HepG2 (cell line): ENCODE measurements around the gene MIDN. TPM values are rescaled to one million over a fixed set of nuclear protein-coding genes. Genes with fewer than 3 reads are reported as not detected.

Source experiments
- ATAC-seq: fragments of 200-7000 bp; cut with Tn5 transposase; 3 replicates; pipeline ENCODE4 v1.9.1; 2020; ENCODE audit warnings: mild to moderate bottlenecking, moderate library complexity
- BruUV-seq: library from RNA; stranded (reverse); fragments of 400-500 nt; replicated peaks from 2 replicates; lab custom pipeline; 2021; lab: Mats Ljungman, UMichigan
- CTCF ChIA-PET: fragments of 300-600 bp; formaldehyde crosslinking; extraction: SDS; loops from one replicate; lab custom pipeline; 2021; ENCODE audit warnings: low total read pairs, inconsistent platforms, low intra/inter-chr PET ratio; lab: Yijun Ruan, JAX
- POLR2A ChIA-PET: fragments of 350-600 bp; sonication (Branson Sonifier 250); formaldehyde crosslinking; loops from one replicate; lab custom pipeline; 2020; ENCODE audit warnings: antibody characterized with exemption, inconsistent platforms; lab: Yijun Ruan, JAX
- DNase-seq: peaks from one replicate; pipeline ENCODE4 v3.0.0-alpha.2; 2015; ENCODE audit warnings: low spot score
- FAIRE-seq: peaks from 3 replicates; lab custom pipeline; 2011; peaks lifted over from hg19 to GRCh38; lab: Jason Lieb, UNC
- H2AFZ ChIP-seq: one replicate; pipeline ENCODE4 v1.6.1; 2011; ENCODE audit warnings: low read length, inconsistent platforms
- H3K27ac ChIP-seq: fragments of 300-600 bp; 3 replicates; pipeline ENCODE4 v1.8.0; 2011; ENCODE audit warnings: mixed run types, mild to moderate bottlenecking, mixed read lengths, low read length, inconsistent platforms; ENCODE audit not compliant: insufficient read depth; ENCODE audit errors: extremely low read length
- H3K27me3 ChIP-seq, 2 experiments: fragments of 200-600 bp in 1 of 2; 2 replicates in 1 of 2; 3 replicates in 1 of 2; pipeline versions ENCODE4 v1.6.0 to v1.8.0; 2011; ENCODE audit warnings: low read length in 2 of 2, mild to moderate bottlenecking in 2 of 2, moderate library complexity in 2 of 2, inconsistent platforms in 1 of 2; ENCODE audit not compliant: insufficient read depth in 2 of 2, control insufficient read depth in 1 of 2
- H3K36me3 ChIP-seq, 2 experiments: fragments of 200-600 bp in 1 of 2; replicated peaks in 1 of 2; 2 replicates in 1 of 2; 3 replicates in 1 of 2; pipeline versions ENCODE4 v1.5.1 to v1.8.0; 2011; ENCODE audit warnings: low read length in 2 of 2, inconsistent platforms in 1 of 2; ENCODE audit not compliant: insufficient read depth in 2 of 2, control insufficient read depth in 1 of 2
- H3K4me1 ChIP-seq: 2 replicates; pipeline ENCODE4 v1.5.1; 2012; ENCODE audit warnings: low read length, inconsistent platforms; ENCODE audit not compliant: insufficient read depth
- H3K4me2 ChIP-seq: 2 replicates; pipeline ENCODE4 v1.6.0; 2011; ENCODE audit warnings: low read depth, low read length, inconsistent platforms
- H3K4me3 ChIP-seq, 3 experiments: fragments of 200-600 bp in 1 of 3; sonication (generic), shearing (Covaris generic) in 1 of 3; replicated peaks in 1 of 3; 2 replicates each; pipeline ENCODE4 v1.5.1; 2011 to 2016; ENCODE audit warnings: low read length in 3 of 3, inconsistent platforms in 2 of 3, low read depth in 2 of 3, mild to moderate bottlenecking in 2 of 3, control low read depth in 1 of 3, mixed read lengths in 1 of 3; ENCODE audit not compliant: insufficient read depth in 1 of 3
- H3K79me2 ChIP-seq: one replicate; pipeline ENCODE4 v1.6.1; 2011; ENCODE audit warnings: low read length, inconsistent platforms; ENCODE audit not compliant: insufficient read depth
- H3K9ac ChIP-seq: 2 replicates; pipeline ENCODE4 v1.6.0; 2011; ENCODE audit warnings: mild to moderate bottlenecking, low read depth, low read length, inconsistent platforms; ENCODE audit not compliant: insufficient read depth
- H3K9me3 ChIP-seq: 2 replicates; pipeline ENCODE4 v1.5.1; 2012; ENCODE audit warnings: mild to moderate bottlenecking, low read length
- H4K20me1 ChIP-seq: 2 replicates; pipeline ENCODE4 v1.6.0; 2011; ENCODE audit warnings: inconsistent platforms, mild to moderate bottlenecking, low read length, moderate library complexity; ENCODE audit not compliant: insufficient read depth
- CCDC6 ChIP-seq: sonication (generic); formaldehyde crosslinking; IDR thresholded peaks from 2 replicates; pipeline ENCODE4 v1.8.1; 2022; ENCODE audit warnings: mild to moderate bottlenecking, missing genetic modification reagents, moderate library complexity
- DPF2 ChIP-seq: sonication (generic); formaldehyde crosslinking; IDR thresholded peaks from 2 replicates; pipeline ENCODE4 v1.4.0; 2020; ENCODE audit warnings: mild to moderate bottlenecking, low read depth, missing genetic modification reagents, borderline replicate concordance
- GABPA ChIP-seq, 2 experiments: IDR thresholded peaks; 2 replicates each; pipeline ENCODE4 v1.6.1; 2011 to 2016; ENCODE audit warnings: low read depth in 2 of 2, low read length in 1 of 2, missing biosample characterization in 1 of 2, missing genetic modification characterization in 1 of 2
- GMEB1 ChIP-seq: sonication (generic); formaldehyde crosslinking; IDR thresholded peaks from 2 replicates; pipeline ENCODE4 v1.5.1; 2020; ENCODE audit warnings: missing genetic modification reagents, mild to moderate bottlenecking, borderline replicate concordance
- HNRNPL ChIP-seq: fragments of 200-400 bp; formaldehyde crosslinking; IDR thresholded peaks from 2 replicates; pipeline ENCODE4 v1.6.1; 2017; ENCODE audit warnings: mild to moderate bottlenecking, low read depth, low read length
- JUNB ChIP-seq: sonication (generic); formaldehyde crosslinking; IDR thresholded peaks from 2 replicates; pipeline ENCODE4 v1.8.0; 2022; ENCODE audit warnings: missing genetic modification reagents, mild to moderate bottlenecking, borderline replicate concordance
- MEIS1 ChIP-seq: sonication (generic); formaldehyde crosslinking; IDR thresholded peaks from 2 replicates; pipeline ENCODE4 v1.9.0; 2021; ENCODE audit warnings: mild to moderate bottlenecking, missing genetic modification reagents, moderate library complexity, borderline replicate concordance
- NFIB ChIP-seq: sonication (generic); formaldehyde crosslinking; IDR thresholded peaks from 2 replicates; pipeline ENCODE4 v1.9.0; 2021; ENCODE audit warnings: missing genetic modification reagents, mild to moderate bottlenecking, borderline replicate concordance
- RAD51 ChIP-seq: fragments of 450-650 bp; IDR thresholded peaks from 2 replicates; pipeline ENCODE4 v1.6.1; 2016; ENCODE audit warnings: borderline replicate concordance
- RFX3 ChIP-seq: IDR thresholded peaks from 2 replicates; pipeline ENCODE4 v1.6.1; 2016; ENCODE audit warnings: missing biosample characterization, missing genetic modification reagents
- SP140L ChIP-seq: sonication (generic); formaldehyde crosslinking; IDR thresholded peaks from 2 replicates; pipeline ENCODE4 v1.4.0; 2020; ENCODE audit warnings: missing genetic modification reagents, borderline replicate concordance
- TERF1 ChIP-seq: sonication (generic); formaldehyde crosslinking; IDR thresholded peaks from 2 replicates; pipeline ENCODE4 v1.8.0; 2022; ENCODE audit warnings: mild to moderate bottlenecking, missing genetic modification reagents, moderate library complexity
- THAP11 ChIP-seq: IDR thresholded peaks from 2 replicates; pipeline ENCODE4 v1.6.1; 2016; ENCODE audit warnings: missing biosample characterization, missing genetic modification reagents
- YEATS4 ChIP-seq: sonication (generic); formaldehyde crosslinking; IDR thresholded peaks from 2 replicates; pipeline ENCODE4 v1.4.0; 2020; ENCODE audit warnings: missing genetic modification reagents, borderline replicate concordance
- ZFP82 ChIP-seq: sonication (generic); formaldehyde crosslinking; IDR thresholded peaks from 2 replicates; pipeline ENCODE4 v1.5.1; 2020; ENCODE audit warnings: mild to moderate bottlenecking, missing genetic modification reagents, borderline replicate concordance
- ZMAT3 ChIP-seq: sonication (generic); formaldehyde crosslinking; conservative IDR thresholded peaks from 2 replicates; pipeline ENCODE4 v1.7.0; 2021; ENCODE audit warnings: missing genetic modification reagents
- ZNF263 ChIP-seq: sonication (generic); formaldehyde crosslinking; IDR thresholded peaks from 2 replicates; pipeline ENCODE4 v1.4.0; 2020; ENCODE audit warnings: missing genetic modification reagents
- ZNF383 ChIP-seq: sonication (generic); formaldehyde crosslinking; IDR thresholded peaks from 2 replicates; pipeline ENCODE4 v1.4.0; 2020; ENCODE audit warnings: missing genetic modification reagents, mild to moderate bottlenecking, borderline replicate concordance
- ZNF468 ChIP-seq: sonication (generic); formaldehyde crosslinking; IDR thresholded peaks from 2 replicates; pipeline ENCODE4 v1.8.0; 2022; ENCODE audit warnings: mild to moderate bottlenecking, moderate library complexity, missing genetic modification reagents
- ZNF546 ChIP-seq: sonication (generic); formaldehyde crosslinking; conservative IDR thresholded peaks from 2 replicates; pipeline ENCODE4 v1.8.1; 2023; ENCODE audit warnings: mild to moderate bottlenecking, missing genetic modification reagents
- ZNF615 ChIP-seq: sonication (generic); formaldehyde crosslinking; IDR thresholded peaks from 2 replicates; pipeline ENCODE4 v1.5.0; 2020; ENCODE audit warnings: mild to moderate bottlenecking, missing genetic modification reagents, borderline replicate concordance
- ZNF619 ChIP-seq: sonication (generic); formaldehyde crosslinking; IDR thresholded peaks from 2 replicates; pipeline ENCODE4 v1.4.0; 2020; ENCODE audit warnings: mild to moderate bottlenecking, missing genetic modification reagents
- ZNF766 ChIP-seq: sonication (generic); formaldehyde crosslinking; IDR thresholded peaks from 2 replicates; pipeline ENCODE4 v1.5.0; 2020; ENCODE audit warnings: missing genetic modification reagents, borderline replicate concordance
- ZNF790 ChIP-seq: sonication (generic); formaldehyde crosslinking; IDR thresholded peaks from 2 replicates; pipeline ENCODE4 v1.8.0; 2022; ENCODE audit warnings: missing genetic modification reagents, mild to moderate bottlenecking, borderline replicate concordance
- WGBS: methylation state at CpG from one replicate; pipeline ENCODE4 v1.1.6; 2017; ENCODE audit warnings: low lambda C conversion rate; 5-methylcytosine and 5-hydroxymethylcytosine counted together
- in situ Hi-C: cut with HindIII; loops from 2 replicates; pipeline ENCODE4 v1.10.0; 2017; ENCODE audit warnings: low pct_unique_long_range_greater_than_20kb; ENCODE audit not compliant: extremely low pct_ligation_motif_present
- intact Hi-C: fragments of 100-400 bp; cut with micrococcal nuclease; formaldehyde crosslinking; loops from one replicate; pipeline ENCODE4 v1.10.0; 2022; ENCODE audit not compliant: unreplicated experiment
- polyA plus RNA-seq, 8 experiments: library from polyadenylated mRNA; depleted of rRNA in 3 of 8; stranded (reverse) in 7 of 8; unstranded in 1 of 8; fragments of >200 nt; fragmentation: Illumina TruSeq in 4 of 8; extraction: Trizol in 4 of 8; gene quantifications; 2 replicates each; pipeline versions ENCODE4 v1.2.1 to v1.2.3, GENCODE V29; 2011 to 2016; ENCODE audit warnings: low read depth in 4 of 8, missing spikeins in 1 of 8, mixed read lengths in 1 of 8; ENCODE audit not compliant: insufficient read depth in 1 of 8
- total RNA-seq, 5 experiments: library from RNA; depleted of rRNA; stranded (reverse); fragments of >200 nt; fragmentation: Illumina TruSeq; extraction: Trizol; gene quantifications; 2 replicates each; pipeline ENCODE4 v1.2.3, GENCODE V29; 2016; ENCODE audit warnings: low read depth in 1 of 5

Gene MIDN
- total and polyA plus RNA-seq, 2 of the 13 experiments (the other 11 are each of a cell fraction or from before 2014, with no cell fraction given): 8.4 to 18.0 TPM

GRCh38 chr19:1269065-1269477, 20.7 kb downstream of the MIDN start, which contains the start of gene CIRBP:
TSS of gene CIRBP (plus strand) at chr19:1269332. CDS start at chr19:1270934, 1,602 bp downstream.
- peak; percentile 96 for DNase-seq
- no peaks in the 10 kb centered on the region for H3K9me3 ChIP-seq
- CTCF ChIA-PET: no interaction called here
- no CpG with 5 or more reads among the region's 50 CpGs for WGBS
- ATAC-seq: peak; percentile 45
- peak within 1 kb of the TSS; percentile 100 for H3K4me2 ChIP-seq
- H3K36me3 ChIP-seq: peaks cover 15 to 36% of the 10 kb centered on the region in 2 experiments
- peak within 1 kb of the TSS; percentile 85 for H3K27ac ChIP-seq
- peaks cover 34% of the 10 kb centered on the region for H3K79me2 ChIP-seq
- POLR2A ChIA-PET: interaction anchor here (0.5 to 11.5 kb wide), 53 partner anchors 10 to 409 kb away, joined by 3 to 668 read pairs (median 5); partner anchors contain the start of genes ARHGAP45, ATP5F1D, CBARP and CNN2
- peaks cover 78% of the 10 kb centered on the region for H3K4me1 ChIP-seq
- peak; percentile 37 for FAIRE-seq
- no TSS peak for BruUV-seq
- peak within 1 kb of the TSS; percentile 59 to 83 (median 62) for H3K4me3 ChIP-seq
- intact Hi-C loops (loop anchor here (1.0 kb wide), 1 partner anchor 25 kb away; no protein-coding TSS in a partner anchor), in situ Hi-C loops (no loop called here)
- H2AFZ ChIP-seq: no peak within 1 kb of the TSS
- H4K20me1 ChIP-seq: peaks cover 36% of the 10 kb centered on the region
- H3K9ac ChIP-seq: peak within 1 kb of the TSS; percentile 90
- H3K27me3 ChIP-seq: no peaks in the 10 kb centered on the region
- no peak for TF ChIP-seq ZNF619 (CRISPR knock-in tag)
- TF ChIP-seq ZNF790: no peak
- no peak for TF ChIP-seq GABPA (IDR thresholded peaks at IDR 0.05; ENCODE audit: low read depth, low read length)
- TF ChIP-seq GABPA (CRISPR knock-in tag; IDR thresholded peaks at IDR 0.05; ENCODE audit: low read depth): no peak
- no peak for TF ChIP-seq DPF2 (CRISPR knock-in tag)
- no peak; the same call in 1 of the 2 replicates for TF ChIP-seq CCDC6 (CRISPR knock-in tag)
- no peak for TF ChIP-seq GMEB1 (CRISPR knock-in tag)
- no peak for TF ChIP-seq ZNF615 (CRISPR knock-in tag)
- TF ChIP-seq HNRNPL: 0 out of 2 replicates have a peak, but pooled peaks have one; percentile 39
- TF ChIP-seq ZMAT3 (CRISPR knock-in tag): no peak
- TF ChIP-seq RFX3: no peak
- no peak for TF ChIP-seq SP140L (CRISPR knock-in tag)
- no peak for TF ChIP-seq RAD51
- peak; percentile 20; the same call in 1 of the 2 replicates for TF ChIP-seq MEIS1
- no peak for TF ChIP-seq ZNF766 (CRISPR knock-in tag)
- TF ChIP-seq JUNB (CRISPR knock-in tag): no peak
- TF ChIP-seq NFIB (CRISPR knock-in tag): no peak
- TF ChIP-seq ZNF468: no peak
- TF ChIP-seq ZNF383 (CRISPR knock-in tag): no peak
- no peak for TF ChIP-seq TERF1
- TF ChIP-seq ZFP82 (CRISPR knock-in tag): no peak
- TF ChIP-seq ZNF546: peak; percentile 88; the same call in 1 of the 2 replicates
- no peak for TF ChIP-seq YEATS4
- peak; percentile 76; the same call in 1 of the 2 replicates for TF ChIP-seq THAP11 (CRISPR knock-in tag)
- TF ChIP-seq ZNF263 (CRISPR knock-in tag): no peak; the same call in 1 of the 2 replicates
